ENCODE data around the gene SDR39U1.

SDR39U1 gene

GRCh38 chr14:24428628-24429394, 13.8 kb downstream of the SDR39U1 start:
- no peak for DNase-seq

DNA sequence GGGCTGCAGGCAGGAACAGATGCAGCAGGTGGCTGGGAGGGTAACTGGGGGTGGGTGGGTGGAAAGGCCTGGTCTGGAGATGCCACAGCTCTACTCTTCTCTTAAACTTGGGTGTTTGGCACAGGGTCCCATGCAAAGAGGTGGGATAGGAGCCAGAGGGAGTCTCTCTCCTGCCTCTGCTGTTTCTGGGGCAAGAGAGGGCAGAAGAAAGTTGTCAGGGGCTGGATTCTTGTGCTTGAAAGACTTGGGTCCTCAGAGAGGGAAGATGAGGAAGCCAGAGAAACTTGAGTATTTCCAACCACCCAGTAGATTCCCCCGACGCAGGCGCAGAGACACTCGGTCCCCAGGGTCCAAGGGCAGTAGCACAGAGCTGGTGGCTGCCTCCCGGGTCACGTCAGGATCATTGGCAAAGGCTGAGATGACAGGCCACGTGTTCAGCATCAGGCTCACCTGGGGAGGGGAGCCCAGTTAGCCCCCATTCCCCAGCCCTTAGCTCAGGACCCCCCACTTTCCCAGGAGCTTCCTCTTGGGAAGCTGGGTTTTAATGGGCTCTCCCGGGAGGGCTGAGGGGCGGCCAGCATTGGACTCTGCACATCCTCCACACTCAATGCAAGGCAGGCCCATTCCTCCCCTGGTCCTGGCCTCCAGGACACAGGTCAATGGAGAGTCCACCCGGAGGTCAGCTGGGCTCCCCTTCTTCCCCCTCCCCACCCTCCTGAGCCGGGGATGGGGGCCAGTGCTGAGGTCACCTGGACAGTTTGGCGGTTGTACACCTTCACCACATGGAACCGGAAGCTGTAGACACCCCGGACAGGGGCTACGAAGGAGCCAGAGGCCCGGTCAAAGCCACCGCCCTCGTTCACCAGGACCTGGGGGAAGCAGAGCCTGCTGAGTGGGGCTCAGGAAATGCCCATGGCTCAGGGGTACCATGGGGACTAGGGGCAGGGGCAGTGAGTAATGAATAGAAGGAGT, 14.8 kb downstream of the SDR39U1 start:
- no peak for DNase-seq

- no peak for DNase-seq
Observed at GRCh38 chr14:24426912-24427536, 15.6 kb downstream of the SDR39U1 start.

DNA sequence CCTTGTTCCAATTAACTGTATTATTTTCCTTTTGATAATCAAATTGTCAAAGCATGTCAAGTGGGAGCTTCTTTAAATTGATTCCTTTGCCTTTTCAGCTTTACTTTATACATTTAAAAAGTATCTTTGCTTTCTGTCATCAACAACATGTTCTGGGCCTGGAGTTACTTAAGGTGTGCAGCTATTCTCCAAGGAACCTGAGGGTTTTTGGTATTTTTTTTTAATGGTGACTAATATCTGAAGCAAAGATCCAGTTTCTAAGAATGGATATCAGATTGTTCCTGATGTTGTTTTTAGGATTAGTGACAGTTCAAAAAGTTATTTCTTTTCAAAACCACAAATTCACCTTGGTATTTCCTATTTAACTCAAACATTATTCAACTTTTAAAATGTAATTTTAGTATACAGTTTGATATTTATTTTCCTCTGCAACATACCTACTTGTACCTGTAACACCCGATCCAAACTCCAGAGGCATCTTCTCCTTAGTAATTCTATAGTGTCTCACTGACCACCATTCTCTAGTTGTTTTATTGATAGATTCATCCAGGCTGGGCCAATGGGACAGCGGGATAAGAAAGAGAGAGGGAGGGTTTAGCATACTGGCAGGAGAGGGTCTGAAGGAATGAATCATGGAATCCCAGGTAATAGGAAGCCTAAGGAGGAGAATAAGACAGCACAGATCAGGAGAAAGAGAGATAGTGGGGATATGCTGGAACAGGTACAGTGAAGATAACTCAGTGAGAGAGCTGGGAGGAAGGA, 16.2 kb downstream of the SDR39U1 start:
- DNase-seq: no peak

DNA sequence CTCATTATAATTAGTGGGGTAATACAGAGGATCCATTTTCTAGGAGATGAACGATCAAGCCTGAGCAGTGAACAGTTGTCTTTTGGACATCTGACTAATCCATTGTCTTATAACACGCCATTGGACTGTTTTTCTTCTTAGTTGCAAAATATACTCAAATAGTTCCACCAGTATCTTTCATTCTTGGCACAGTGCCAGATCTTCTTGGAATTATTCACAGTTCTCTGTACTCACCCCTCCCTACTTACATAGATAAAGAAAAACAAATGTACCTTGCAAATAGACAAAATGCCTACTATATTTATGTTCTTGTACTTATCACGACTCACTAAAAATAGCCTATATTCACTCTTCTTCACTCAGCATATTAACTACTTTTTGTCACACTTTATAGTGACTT, 16.9 kb downstream of the SDR39U1 start:
- no peak for DNase-seq

DNA sequence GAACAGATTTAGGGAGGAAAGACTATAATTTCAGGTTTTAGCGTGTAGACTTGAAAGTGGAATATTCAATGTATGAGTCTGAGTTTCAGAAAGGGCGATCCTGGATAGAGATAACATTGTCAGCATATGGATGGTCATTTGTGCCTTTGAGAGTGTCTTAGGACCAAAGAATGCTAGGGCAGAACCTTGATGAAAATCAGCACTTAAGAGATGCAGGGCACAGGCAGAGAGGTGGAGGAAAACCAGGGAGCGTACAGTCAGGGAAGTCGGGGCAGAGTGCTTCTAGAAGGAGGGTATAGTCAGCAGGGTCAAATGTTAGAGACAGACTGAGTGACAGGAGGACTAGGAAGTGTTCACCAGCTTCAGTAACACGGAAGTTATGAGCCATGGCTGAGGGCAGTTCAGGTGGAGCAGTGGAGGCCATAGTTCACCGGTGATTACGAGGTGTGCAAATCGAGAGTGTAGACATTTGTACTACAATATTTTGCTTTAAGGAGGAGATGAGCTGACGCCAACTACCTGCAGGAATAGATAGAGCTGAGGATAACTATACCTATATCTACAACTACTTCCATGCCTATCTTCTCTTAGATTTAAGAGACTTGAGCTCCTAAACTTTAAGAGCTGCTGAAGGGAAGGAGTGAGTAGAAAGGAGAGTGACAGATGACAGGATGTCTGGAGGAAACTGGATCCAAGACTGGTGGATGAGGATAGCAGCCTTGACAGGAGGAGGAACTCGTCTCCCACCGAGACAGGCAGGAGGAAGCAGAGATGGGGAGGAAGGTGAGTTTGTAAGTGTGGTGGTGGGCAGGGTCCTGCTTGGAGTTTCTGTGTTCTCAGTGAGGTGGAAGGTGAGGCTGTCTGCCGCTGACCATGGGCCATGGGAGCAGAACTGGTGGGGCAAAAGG, 19.6 kb downstream of the SDR39U1 start:
- no peak for DNase-seq

GRCh38 chr14:24422261-24422660, 20.3 kb downstream of the SDR39U1 start:
- DNase-seq: no peak

DNA sequence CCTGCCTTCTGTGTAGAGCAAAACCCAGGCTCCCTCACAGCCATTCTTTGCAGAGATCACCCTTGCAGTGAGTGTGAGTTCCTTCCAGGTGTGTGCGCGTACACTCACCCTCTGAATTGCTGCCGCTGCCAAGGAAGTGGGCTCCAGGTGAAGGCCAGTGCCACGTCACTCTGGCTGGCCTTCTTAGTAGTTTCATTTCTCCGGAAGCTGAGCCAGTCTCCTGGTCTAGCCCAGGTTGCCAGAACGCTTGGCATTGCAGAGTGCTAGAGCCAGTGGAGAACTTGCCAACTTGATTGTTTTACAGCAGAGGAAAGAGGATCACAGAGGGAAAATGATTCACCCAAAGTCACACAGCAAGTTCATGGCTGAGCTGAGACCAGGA, 24.1 kb downstream of the SDR39U1 start:
- no peak for DNase-seq

GRCh38 chr14:24417832-24418491, 24.6 kb downstream of the SDR39U1 start:
- no peak for DNase-seq

- no peak for DNase-seq
Observed at GRCh38 chr14:24416932-24417619, 25.5 kb downstream of the SDR39U1 start.

DNA sequence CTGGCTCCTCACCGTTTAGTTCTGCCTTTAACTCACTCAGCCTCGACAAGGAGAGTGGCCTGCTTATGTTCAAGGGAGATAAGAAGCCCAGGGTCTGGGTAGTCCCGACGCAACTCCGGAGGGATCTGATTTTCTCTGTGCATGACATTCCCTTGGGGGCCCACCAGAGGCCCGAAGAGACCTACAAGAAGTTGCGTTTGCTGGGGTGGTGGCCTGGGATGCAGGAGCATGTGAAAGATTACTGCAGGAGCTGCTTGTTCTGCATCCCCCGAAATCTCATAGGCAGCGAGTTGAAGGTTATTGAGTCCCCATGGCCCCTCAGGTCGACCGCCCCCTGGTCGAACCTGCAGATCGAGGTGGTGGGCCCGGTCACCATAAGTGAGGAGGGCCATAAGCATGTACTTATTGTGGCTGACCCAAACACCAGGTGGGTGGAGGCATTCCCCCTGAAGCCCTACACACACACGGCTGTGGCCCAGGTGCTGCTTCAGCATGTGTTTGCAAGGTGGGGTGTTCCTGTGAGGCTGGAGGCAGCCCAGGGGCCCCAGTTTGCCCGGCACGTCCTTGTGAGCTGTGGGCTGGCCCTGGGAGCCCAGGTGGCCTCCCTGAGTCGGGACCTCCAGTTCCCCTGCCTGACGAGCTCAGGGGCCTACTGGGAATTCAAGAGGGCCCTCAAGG, 26.2 kb downstream of the SDR39U1 start:
- DNase-seq: no peak

DNA sequence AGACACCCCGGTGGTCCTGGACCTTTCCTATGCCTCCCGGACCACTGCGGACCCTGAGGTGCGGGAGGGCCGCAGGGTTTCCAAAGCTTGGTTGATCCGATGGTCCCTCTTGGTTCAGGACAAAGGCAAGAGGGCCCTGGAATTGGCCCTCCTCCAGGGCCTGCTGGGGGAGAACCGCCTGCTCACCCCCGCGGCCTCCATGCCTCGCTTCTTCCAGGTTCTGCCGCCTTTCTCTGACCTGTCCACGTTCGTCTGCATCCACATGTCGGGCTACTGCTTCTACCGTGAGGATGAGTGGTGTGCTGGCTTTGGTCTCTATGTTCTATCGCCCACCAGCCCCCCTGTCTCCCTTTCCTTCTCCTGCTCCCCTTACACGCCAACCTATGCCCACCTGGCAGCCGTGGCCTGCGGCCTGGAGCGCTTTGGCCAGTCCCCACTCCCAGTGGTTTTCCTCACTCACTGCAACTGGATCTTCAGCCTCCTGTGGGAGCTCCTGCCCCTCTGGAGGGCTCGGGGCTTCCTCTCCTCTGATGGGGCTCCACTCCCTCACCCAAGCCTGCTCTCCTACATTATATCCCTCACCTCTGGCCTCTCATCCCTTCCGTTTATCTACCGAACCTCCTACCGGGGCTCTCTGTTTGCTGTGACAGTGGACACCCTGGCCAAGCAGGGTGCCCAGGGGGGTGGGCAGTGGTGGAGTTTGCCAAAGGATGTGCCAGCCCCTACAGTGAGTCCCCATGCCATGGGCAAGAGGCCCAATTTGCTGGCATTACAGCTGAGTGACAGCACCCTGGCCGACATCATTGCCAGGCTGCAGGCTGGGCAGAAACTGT, 26.9 kb downstream of the SDR39U1 start:
- no peak for DNase-seq

DNA sequence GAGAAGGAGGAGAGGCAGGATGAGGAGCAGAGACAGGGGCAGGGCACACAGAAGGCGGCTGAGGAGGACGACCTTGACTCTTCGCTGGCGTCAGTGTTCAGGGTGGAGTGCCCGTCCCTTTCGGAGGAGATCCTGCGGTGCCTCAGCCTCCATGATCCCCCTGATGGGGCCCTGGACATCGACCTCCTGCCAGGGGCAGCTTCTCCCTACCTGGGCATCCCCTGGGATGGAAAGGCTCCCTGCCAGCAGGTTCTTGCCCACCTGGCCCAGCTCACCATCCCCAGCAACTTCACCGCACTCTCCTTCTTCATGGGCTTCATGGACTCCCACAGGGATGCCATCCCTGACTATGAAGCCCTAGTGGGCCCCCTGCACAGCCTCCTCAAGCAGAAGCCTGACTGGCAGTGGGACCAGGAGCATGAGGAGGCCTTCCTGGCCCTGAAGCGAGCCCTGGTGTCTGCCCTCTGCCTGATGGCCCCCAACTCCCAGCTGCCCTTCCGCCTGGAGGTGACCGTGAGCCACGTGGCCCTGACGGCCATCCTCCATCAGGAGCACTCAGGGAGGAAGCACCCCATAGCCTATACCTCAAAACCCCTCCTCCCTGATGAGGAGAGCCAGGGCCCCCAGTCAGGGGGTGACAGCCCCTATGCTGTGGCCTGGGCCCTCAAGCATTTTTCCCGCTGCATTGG, 27.7 kb downstream of the SDR39U1 start:
- no peak for DNase-seq

- no peak for DNase-seq
Observed at GRCh38 chr14:24414077-24414476, 28.5 kb downstream of the SDR39U1 start.

DNA sequence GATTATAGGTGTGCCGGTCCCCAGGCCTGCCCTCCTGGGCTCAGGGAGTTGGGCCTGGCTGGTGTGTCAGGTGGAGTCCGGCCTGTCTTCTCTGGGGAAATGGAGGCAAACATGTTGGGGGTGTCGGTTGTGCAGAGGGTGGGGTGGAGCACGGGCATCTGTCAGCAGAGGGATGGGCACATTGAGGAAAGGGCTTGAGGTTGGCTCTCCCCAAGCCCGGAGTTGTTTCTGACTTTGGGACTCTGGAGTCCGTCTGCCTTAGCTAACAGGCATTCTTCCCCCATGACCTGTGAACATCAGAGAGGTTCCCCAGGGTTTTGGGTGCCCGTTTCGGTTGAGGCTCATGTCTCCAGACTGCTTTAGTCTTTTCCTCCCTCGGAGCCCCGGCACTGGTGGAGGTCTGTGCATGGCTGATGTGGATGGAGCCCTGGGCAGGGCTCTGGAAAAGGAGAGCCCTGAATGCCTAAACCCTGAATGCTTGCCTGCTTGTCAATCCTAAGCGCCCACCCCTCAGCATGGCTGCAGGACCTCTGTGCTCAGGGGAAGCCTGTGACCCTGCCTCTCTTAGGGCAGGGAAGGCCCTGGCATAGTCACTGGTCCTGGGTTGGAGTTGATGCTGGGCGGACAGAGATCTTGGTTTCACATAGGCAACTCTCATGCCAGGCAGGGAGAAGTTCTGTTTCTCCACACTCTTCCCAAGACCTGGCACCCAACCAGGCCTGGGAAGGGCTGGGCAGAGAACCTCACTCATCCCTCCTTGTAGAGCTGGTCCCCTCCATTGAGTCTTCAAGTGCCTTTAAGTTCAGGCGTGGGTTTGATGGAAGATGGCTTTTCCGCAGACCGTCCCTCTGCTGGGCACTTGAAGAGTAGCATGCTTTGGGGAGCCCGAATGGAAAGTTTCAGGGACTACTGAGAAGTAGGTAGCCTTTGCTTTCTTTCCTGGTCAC, 30.9 kb downstream of the SDR39U1 start:
- DNase-seq: no peak

DNA sequence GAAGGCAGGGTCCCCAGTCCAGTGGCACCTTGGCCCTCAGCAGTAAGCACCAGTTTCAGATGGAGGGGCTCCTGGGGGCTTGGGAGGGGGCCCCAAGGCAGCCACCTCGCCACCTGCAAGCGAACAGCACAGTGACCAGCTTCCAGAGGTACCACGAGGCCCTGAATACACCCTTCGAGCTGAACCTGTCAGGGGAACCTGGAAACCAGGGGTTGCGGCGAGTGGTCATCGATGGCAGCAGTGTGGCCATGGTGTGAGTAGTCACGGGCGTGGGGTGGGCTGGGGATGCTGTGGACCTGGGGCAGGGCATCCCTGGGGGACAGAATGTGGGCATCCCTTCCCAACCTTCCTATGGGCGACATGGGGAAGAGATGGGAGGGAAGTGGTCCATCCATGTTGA, 32.6 kb downstream of the SDR39U1 start:
- no peak for DNase-seq

GRCh38 chr14:24409192-24409591, 33.4 kb downstream of the SDR39U1 start:
- no peak for DNase-seq

All from stimulated activated CD4-positive, alpha-beta T cell treated with anti-CD3 and anti-CD28 coated beads, Interleukin-12 subunit alpha, Interleukin-12 subunit beta, amount 100 ng/mL, for 4 hours (primary cell).